RWPE1 (cell line): ENCODE results near the gene SLC9A9.

Experiments used
- CTCF ChIA-PET: fragments of 350-600 bp; sonication (Branson Sonifier 250); formaldehyde crosslinking; extraction: SDS; loops from one replicate; lab custom pipeline; 2021; lab: Yijun Ruan, JAX
- POLR2A ChIA-PET: fragments of 400-600 bp; formaldehyde crosslinking; extraction: SDS; loops from one replicate; lab custom pipeline; 2020; ENCODE audit warnings: antibody characterized with exemption; ENCODE audit not compliant: low non-redundant PET; lab: Yijun Ruan, JAX
- DNase-seq: peaks from one replicate; pipeline ENCODE4 v3.0.0; 2012; ENCODE audit warnings: low spot score
- H3K27ac ChIP-seq: fragments of 450-650 bp; 2 replicates; pipeline ENCODE4 v1.5.1; 2017
- TF ChIP-seq, protein P1 (sequence below): fragments of 450-650 bp; conservative IDR thresholded peaks from 2 replicates; pipeline ENCODE4 v1.5.1; 2017; ENCODE audit warnings: low read depth, mild to moderate bottlenecking

Gene SLC9A9

DNA sequence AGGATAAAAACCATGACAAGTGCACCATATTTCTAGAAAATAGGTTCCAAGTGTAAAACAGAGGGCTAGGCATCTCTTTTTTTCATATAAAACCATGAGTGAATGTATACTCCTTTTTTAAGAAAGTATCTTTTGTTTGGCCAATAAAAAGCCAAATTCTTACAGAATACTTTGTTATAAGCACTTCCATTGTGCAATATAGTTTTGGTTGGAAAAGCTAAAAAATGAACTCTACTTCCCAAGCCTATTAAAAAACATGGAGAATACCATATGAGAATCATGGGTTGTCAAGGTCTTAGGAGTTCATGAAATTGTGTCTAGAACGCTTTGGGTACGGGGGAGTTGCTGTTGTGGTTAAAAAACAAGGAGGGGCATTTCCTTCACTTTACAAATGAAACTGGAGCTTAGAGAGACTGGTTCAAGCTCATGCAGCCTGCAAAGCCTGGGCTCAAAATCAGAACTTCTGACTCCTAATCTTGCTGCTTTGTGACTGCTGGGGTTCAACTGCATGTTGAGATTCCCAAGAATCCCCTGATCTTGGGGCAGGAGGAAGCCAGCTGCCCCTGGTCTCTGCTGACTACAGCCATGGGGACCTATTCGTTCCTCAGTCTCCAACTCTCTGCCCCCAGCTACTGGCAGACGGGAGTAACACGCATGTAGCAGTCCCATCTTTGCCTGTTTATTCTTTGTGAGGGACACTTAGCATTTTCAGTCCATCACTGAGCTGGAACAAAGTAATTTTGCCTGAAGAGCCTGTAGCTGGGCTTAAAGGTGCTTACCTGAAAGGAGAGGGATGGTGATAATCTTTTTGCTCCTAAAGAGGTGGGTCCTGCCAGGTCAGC lies 499.6 kb downstream of the SLC9A9 start:
- DNase-seq = no peak
- no peak overlapping the region for H3K27ac ChIP-seq
- POLR2A ChIA-PET = interaction anchor here (0.5 kb wide), 1 partner anchor 15 kb away, joined by 3 read pairs; no protein-coding TSS in a partner anchor
- TF ChIP-seq, protein P1, sequence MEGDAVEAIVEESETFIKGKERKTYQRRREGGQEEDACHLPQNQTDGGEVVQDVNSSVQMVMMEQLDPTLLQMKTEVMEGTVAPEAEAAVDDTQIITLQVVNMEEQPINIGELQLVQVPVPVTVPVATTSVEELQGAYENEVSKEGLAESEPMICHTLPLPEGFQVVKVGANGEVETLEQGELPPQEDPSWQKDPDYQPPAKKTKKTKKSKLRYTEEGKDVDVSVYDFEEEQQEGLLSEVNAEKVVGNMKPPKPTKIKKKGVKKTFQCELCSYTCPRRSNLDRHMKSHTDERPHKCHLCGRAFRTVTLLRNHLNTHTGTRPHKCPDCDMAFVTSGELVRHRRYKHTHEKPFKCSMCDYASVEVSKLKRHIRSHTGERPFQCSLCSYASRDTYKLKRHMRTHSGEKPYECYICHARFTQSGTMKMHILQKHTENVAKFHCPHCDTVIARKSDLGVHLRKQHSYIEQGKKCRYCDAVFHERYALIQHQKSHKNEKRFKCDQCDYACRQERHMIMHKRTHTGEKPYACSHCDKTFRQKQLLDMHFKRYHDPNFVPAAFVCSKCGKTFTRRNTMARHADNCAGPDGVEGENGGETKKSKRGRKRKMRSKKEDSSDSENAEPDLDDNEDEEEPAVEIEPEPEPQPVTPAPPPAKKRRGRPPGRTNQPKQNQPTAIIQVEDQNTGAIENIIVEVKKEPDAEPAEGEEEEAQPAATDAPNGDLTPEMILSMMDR = no peak
- CTCF ChIA-PET = interaction anchor here (1.0 kb wide), 1 partner anchor 326 kb away, joined by 3 read pairs; no protein-coding TSS in a partner anchor

DNA sequence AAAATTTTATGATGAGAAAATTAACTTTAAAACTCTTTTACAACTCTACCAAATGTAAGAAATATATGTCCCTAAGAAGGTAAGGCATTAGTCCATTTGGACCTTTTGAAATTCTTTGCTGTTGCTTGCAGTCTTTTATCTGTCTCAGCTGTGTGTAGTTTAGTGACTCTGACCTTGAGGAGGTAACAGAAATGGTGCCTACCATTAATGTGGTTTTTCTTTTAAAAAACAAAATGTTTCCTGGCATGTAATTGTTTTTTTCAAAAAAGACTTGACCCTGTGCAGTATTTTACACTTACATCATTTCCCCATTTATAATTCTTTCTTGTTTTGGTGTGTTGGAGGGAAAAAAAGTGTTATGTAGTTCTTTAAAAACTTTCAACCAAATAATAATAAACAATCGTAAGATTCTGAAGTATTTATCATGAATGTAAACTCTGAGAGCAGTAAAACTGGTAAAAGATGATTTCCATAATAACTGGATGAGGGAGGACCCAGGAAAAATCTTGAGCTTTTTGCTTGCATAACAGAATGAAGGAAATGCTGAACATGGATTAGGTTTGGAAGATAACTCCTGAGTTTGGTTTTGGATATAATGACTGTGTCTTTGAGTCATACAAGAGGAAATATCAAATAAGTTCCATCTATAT lies 503.6 kb downstream of the SLC9A9 start:
- DNase-seq = no peak
- CTCF ChIA-PET = interaction anchor here (0.6 kb wide), 1 partner anchor 303 kb away, joined by 6 read pairs; no protein-coding TSS in a partner anchor
- no peak overlapping the region for H3K27ac ChIP-seq
- POLR2A ChIA-PET = no interaction called here
- TF ChIP-seq, protein P1 = no peak

DNA sequence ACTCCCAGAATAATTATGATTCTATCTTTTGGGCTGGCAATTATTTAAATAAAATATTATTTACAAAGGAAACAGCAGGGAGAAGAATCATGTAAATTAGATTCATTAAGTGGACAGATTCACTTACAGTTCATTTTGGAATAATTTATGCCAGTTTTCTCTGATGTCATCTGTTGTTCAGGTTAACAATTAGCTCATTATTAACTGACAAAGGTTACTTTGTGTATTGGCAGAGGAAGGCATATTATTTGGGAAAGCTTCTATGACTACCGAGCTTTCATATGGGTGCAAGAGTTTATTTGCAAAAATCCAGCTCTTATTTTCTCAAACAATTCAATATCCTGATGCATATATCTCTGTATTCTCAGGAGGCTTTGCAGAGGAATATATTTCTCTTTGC lies 504.3 kb downstream of the SLC9A9 start:
- DNase-seq = no peak
- POLR2A ChIA-PET = no interaction called here
- H3K27ac ChIP-seq = no peak overlapping the region
- TF ChIP-seq, protein P1 = no peak
- CTCF ChIA-PET = interaction anchor here (0.6 kb wide), 1 partner anchor 302 kb away, joined by 6 read pairs; no protein-coding TSS in a partner anchor

DNA sequence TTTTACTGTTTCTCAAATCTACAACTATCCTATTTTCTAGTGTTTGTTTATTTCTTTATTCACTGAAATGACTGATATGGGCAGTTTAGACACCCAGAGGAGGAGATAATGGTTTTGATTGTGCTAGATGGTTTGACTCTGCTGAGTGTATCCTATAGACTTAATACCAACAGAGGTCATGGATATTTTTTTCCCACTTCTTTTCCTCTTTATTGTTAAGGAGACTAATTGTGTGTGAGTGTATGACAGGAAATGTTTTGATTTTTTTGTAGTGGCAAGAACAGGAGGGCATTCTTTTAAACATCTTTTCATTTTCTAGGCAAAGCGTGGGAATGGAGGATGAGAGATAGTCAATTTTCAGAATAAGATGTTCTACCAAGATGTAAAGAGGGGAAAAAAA lies 505.2 kb downstream of the SLC9A9 start:
- TF ChIP-seq, protein P1 = no peak
- no peak for DNase-seq
- no peak overlapping the region for H3K27ac ChIP-seq
- CTCF ChIA-PET = no interaction called here
- POLR2A ChIA-PET = no interaction called here

DNA sequence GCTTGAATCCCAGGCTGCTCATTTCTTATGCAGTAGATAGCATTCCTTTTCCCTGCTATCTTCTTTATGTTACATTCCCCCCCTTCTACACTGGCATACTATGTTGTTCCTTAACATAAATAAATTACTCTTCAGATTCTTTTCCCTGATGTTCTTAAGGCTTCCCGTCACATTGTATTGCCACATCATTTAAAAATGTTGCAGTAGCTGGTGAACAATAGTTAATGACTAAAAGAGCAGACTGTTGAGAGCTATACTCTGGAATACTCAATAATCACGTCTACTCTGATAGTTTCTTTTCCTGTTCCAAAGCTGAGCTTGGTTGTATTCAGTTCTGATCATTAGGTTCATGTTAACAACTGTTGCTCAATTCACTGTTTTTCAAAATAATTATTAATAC lies 508.8 kb downstream of the SLC9A9 start:
- TF ChIP-seq, protein P1 = no peak
- no peak for DNase-seq
- ChIA-PET POLR2A (no interaction called here), CTCF (interaction anchor here (0.6 kb wide), 1 partner anchor 204 kb away, joined by 3 read pairs; no protein-coding TSS in a partner anchor)
- H3K27ac ChIP-seq = no peak overlapping the region

DNA sequence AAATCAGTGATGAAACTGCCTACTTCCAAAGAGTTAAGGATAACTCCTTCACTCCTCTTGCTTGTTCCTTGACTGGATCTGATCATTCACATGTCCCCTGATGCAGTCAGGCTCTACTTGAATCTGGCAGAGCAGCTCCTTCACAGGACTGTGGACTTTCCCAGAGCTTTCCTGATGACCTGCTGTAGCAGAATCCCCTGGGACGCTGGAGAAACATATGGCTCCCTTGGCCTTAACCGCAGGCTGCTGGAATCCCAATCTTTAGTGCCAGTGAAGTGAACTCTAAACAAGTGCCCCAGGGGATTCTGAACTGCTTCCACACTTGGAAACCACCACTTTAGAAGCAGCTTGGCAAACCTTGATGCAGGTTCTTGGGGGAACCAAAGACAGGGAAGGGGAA lies 510.9 kb downstream of the SLC9A9 start:
- DNase-seq = no peak
- H3K27ac ChIP-seq = no peak overlapping the region
- CTCF ChIA-PET = no interaction called here
- TF ChIP-seq, protein P1 = no peak
- POLR2A ChIA-PET = no interaction called here
